Neural cell (in vitro differentiated cells): Measurements from ENCODE around the gene MRPL1. TPM values are rescaled to one million over a fixed set of nuclear protein-coding genes. Genes with fewer than 3 reads are reported as not detected.

Experiments used
- H2AFZ ChIP-seq: fragments of 200-600, 300-800 bp; sonication (generic), shearing (Covaris generic); 2 replicates; pipeline ENCODE4 v1.6.0; 2014; ENCODE audit warnings: low read depth, mild to moderate bottlenecking, antibody characterized with exemption, low read length, moderate library complexity
- H3F3A ChIP-seq: fragments of 200-600 bp; shearing (Covaris generic); 2 replicates; pipeline ENCODE4 v1.6.1; 2016; ENCODE audit warnings: mild to moderate bottlenecking, moderate library complexity, mixed read lengths, antibody characterized with exemption, low read length; ENCODE audit not compliant: insufficient read depth, poor library complexity, severe bottlenecking
- H3K27ac ChIP-seq: fragments of 200-600, 300-800 bp; sonication (generic), shearing (Covaris generic); 2 replicates; pipeline ENCODE4 v1.5.1; 2014; ENCODE audit warnings: mild to moderate bottlenecking, low read length, moderate library complexity
- H3K27me3 ChIP-seq: fragments of 300-800, 200-600 bp; sonication (generic), shearing (Covaris generic); 2 replicates; pipeline ENCODE4 v1.6.0; 2014; ENCODE audit warnings: mild to moderate bottlenecking, low read depth, low read length, moderate library complexity; ENCODE audit not compliant: insufficient read depth
- H3K36me3 ChIP-seq: fragments of 300-800, 200-600 bp; sonication (generic), shearing (Covaris generic); 2 replicates; pipeline ENCODE4 v1.5.1; 2014; ENCODE audit warnings: mild to moderate bottlenecking, antibody characterized with exemption, low read length, moderate library complexity; ENCODE audit not compliant: insufficient read depth
- H3K4me2 ChIP-seq: fragments of 300-800, 200-600 bp; sonication (generic), shearing (Covaris generic); 2 replicates; pipeline ENCODE4 v1.6.0; 2014; ENCODE audit warnings: mild to moderate bottlenecking, low read length
- H3K4me3 ChIP-seq: fragments of 300-800, 200-600 bp; sonication (generic), shearing (Covaris generic); 2 replicates; pipeline ENCODE4 v1.5.1; 2014; ENCODE audit warnings: mild to moderate bottlenecking, low read length, moderate library complexity
- H3K79me2 ChIP-seq: fragments of 200-600 bp; shearing (Covaris generic); replicated peaks from 2 replicates; pipeline ENCODE4 v1.6.0; 2014; ENCODE audit warnings: mild to moderate bottlenecking, low read length, moderate library complexity; ENCODE audit not compliant: insufficient read depth
- H3K9ac ChIP-seq: fragments of 300-800, 200-600 bp; sonication (generic), shearing (Covaris generic); 2 replicates; pipeline ENCODE4 v1.6.1; 2016; ENCODE audit warnings: mild to moderate bottlenecking, low read length, mixed read lengths
- H3K9me2 ChIP-seq: fragments of 200-600 bp; shearing (Covaris generic); 2 replicates; pipeline ENCODE4 v1.6.1; 2016; ENCODE audit warnings: mild to moderate bottlenecking, low read length, mixed read lengths; ENCODE audit not compliant: insufficient read depth
- H3K9me3 ChIP-seq: fragments of 200-600, 300-800 bp; sonication (generic), shearing (Covaris generic); 2 replicates; pipeline ENCODE4 v1.6.1; 2016; ENCODE audit warnings: mild to moderate bottlenecking, mixed run types, low read length, moderate library complexity, mixed read lengths
- H4K20me1 ChIP-seq: fragments of 200-600 bp; shearing (Covaris generic); 2 replicates; pipeline ENCODE4 v1.6.1; 2016; ENCODE audit warnings: mild to moderate bottlenecking, mixed run types; ENCODE audit not compliant: insufficient read depth
- EP300 ChIP-seq: fragments of 450-650 bp; conservative IDR thresholded peaks from 2 replicates; pipeline ENCODE4 v1.6.1; 2014; ENCODE audit warnings: antibody characterized with exemption, mild to moderate bottlenecking, moderate library complexity; ENCODE audit not compliant: poor library complexity, severe bottlenecking
- EZH2 ChIP-seq: fragments of 200-600, 300-800 bp; shearing (Covaris generic), sonication (generic); IDR thresholded peaks from 2 replicates; pipeline ENCODE4 v1.6.1; 2014; ENCODE audit warnings: antibody characterized with exemption, low read length, borderline replicate concordance, mild to moderate bottlenecking; ENCODE audit not compliant: insufficient read depth, poor library complexity, severe bottlenecking
- MXI1 ChIP-seq: fragments of 450-650 bp; conservative IDR thresholded peaks from 2 replicates; pipeline ENCODE4 v1.6.1; 2014; ENCODE audit warnings: antibody characterized with exemption, mild to moderate bottlenecking; ENCODE audit not compliant: poor library complexity, severe bottlenecking
- POLR2AphosphoS5 ChIP-seq: IDR thresholded peaks from 2 replicates; pipeline ENCODE4 v1.6.1; 2012
- RAD21 ChIP-seq: fragments of 450-650 bp; conservative IDR thresholded peaks from 2 replicates; pipeline ENCODE4 v1.6.1; 2014; ENCODE audit warnings: antibody characterized with exemption, mild to moderate bottlenecking, moderate library complexity
- SMC3 ChIP-seq: fragments of 450-650 bp; conservative IDR thresholded peaks from 2 replicates; pipeline ENCODE4 v1.6.1; 2014; ENCODE audit warnings: antibody characterized with exemption, mild to moderate bottlenecking, moderate library complexity; ENCODE audit not compliant: poor library complexity
- TAF1 ChIP-seq: IDR thresholded peaks from 2 replicates; pipeline ENCODE4 v1.6.1; 2012; ENCODE audit warnings: low read depth
- polyA plus RNA-seq: library from polyadenylated mRNA; depleted of rRNA; stranded (reverse); fragments of >200 nt; gene quantifications from 2 replicates; pipeline ENCODE4 v1.2.3, GENCODE V29; 2014
- TF ChIP-seq, protein P1 (sequence below): IDR thresholded peaks from 2 replicates; pipeline ENCODE4 v1.6.1; 2012; ENCODE audit warnings: borderline replicate concordance
- TF ChIP-seq, protein P2 (sequence below): fragments of 450-650 bp; IDR thresholded peaks from 2 replicates; pipeline ENCODE4 v1.5.1; 2014; ENCODE audit warnings: antibody characterized with exemption, mild to moderate bottlenecking, moderate library complexity; ENCODE audit not compliant: poor library complexity, severe bottlenecking

Gene MRPL1
- polyA plus RNA-seq, 1 donor from 2014 or later: 41.9 TPM

DNA sequence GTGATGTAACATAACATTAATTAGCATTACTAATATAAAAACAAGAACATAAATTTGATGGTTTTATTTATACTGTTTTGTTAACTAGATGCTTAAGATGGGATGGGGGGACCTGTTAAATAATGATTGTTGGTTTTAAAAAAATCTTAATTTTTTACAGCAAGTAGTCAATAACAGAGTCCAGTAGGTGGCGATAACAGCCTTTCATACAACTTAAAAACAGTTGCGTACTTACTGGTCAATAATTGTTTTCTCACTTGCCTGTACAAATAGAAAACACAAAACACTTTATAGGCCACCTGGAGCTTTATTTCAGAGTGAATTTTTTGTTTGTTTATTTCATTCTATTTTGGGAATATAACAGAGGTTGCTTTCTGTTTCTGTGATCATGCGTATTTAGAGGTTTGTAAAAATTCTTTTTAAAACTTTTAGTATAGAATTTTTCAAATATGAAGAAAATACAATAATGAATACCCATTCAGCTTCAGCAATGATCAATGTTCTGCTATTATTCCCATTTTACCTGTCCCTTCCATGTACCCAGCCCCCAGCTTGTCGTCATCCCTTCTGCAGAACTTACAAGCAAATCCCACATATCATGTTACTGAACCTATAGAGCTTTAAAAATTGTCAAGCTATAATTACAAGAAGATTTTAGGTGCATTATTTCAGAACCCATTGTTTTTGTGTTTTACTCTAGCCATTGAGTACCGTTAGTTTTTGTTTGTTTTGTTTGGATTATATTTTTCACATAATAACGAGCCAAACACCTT lies 97.1 kb downstream of the MRPL1 start:
- H3K4me2 ChIP-seq: no peak overlapping the region
- H3K9me3 ChIP-seq: no peaks in the 10 kb centered on the region

GRCh38 chr4:77960367-77960766 lies 97.7 kb downstream of the MRPL1 start:
- Histone ChIP-seq H3K9ac (no peak overlapping the region), H4K20me1 (no peaks in the 10 kb centered on the region), H3K9me3 (no peaks in the 10 kb centered on the region), H3K79me2 (no peaks in the 10 kb centered on the region), H3F3A (no peaks in the 10 kb centered on the region), H3K27me3 (no peaks in the 10 kb centered on the region), H3K36me3 (no peaks in the 10 kb centered on the region), H3K27ac (no peak overlapping the region), H2AFZ (no peak overlapping the region), H3K9me2 (no peaks in the 10 kb centered on the region), H3K4me2 (no peak overlapping the region), H3K4me3 (no peak overlapping the region)
- TF ChIP-seq, protein P1, sequence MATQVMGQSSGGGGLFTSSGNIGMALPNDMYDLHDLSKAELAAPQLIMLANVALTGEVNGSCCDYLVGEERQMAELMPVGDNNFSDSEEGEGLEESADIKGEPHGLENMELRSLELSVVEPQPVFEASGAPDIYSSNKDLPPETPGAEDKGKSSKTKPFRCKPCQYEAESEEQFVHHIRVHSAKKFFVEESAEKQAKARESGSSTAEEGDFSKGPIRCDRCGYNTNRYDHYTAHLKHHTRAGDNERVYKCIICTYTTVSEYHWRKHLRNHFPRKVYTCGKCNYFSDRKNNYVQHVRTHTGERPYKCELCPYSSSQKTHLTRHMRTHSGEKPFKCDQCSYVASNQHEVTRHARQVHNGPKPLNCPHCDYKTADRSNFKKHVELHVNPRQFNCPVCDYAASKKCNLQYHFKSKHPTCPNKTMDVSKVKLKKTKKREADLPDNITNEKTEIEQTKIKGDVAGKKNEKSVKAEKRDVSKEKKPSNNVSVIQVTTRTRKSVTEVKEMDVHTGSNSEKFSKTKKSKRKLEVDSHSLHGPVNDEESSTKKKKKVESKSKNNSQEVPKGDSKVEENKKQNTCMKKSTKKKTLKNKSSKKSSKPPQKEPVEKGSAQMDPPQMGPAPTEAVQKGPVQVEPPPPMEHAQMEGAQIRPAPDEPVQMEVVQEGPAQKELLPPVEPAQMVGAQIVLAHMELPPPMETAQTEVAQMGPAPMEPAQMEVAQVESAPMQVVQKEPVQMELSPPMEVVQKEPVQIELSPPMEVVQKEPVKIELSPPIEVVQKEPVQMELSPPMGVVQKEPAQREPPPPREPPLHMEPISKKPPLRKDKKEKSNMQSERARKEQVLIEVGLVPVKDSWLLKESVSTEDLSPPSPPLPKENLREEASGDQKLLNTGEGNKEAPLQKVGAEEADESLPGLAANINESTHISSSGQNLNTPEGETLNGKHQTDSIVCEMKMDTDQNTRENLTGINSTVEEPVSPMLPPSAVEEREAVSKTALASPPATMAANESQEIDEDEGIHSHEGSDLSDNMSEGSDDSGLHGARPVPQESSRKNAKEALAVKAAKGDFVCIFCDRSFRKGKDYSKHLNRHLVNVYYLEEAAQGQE: no peak
- no peak for TF ChIP-seq TAF1
- no peak for TF ChIP-seq EP300
- TF ChIP-seq, protein P2, sequence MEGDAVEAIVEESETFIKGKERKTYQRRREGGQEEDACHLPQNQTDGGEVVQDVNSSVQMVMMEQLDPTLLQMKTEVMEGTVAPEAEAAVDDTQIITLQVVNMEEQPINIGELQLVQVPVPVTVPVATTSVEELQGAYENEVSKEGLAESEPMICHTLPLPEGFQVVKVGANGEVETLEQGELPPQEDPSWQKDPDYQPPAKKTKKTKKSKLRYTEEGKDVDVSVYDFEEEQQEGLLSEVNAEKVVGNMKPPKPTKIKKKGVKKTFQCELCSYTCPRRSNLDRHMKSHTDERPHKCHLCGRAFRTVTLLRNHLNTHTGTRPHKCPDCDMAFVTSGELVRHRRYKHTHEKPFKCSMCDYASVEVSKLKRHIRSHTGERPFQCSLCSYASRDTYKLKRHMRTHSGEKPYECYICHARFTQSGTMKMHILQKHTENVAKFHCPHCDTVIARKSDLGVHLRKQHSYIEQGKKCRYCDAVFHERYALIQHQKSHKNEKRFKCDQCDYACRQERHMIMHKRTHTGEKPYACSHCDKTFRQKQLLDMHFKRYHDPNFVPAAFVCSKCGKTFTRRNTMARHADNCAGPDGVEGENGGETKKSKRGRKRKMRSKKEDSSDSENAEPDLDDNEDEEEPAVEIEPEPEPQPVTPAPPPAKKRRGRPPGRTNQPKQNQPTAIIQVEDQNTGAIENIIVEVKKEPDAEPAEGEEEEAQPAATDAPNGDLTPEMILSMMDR: no peak
- no peak for TF ChIP-seq SMC3
- no peak for TF ChIP-seq POLR2AphosphoS5
- no peak for TF ChIP-seq EZH2
- no peak for TF ChIP-seq RAD21
- no peak for TF ChIP-seq MXI1

More for the DNA sequence above, 97.1 kb downstream of the MRPL1 start:
- H3K36me3 ChIP-seq: no peaks in the 10 kb centered on the region
- H3F3A ChIP-seq: no peaks in the 10 kb centered on the region
- no peak overlapping the region for H3K4me3 ChIP-seq
- no peak overlapping the region for H3K9ac ChIP-seq
- H3K27ac ChIP-seq: no peak overlapping the region
- no peaks in the 10 kb centered on the region for H4K20me1 ChIP-seq
- TF ChIP-seq POLR2AphosphoS5 (no peak), EZH2 (no peak), SMC3 (peak; percentile 90), TAF1 (no peak), EP300 (no peak), RAD21 (peak; percentile 89)
- TF ChIP-seq, protein P2: peak; percentile 82
- H3K27me3 ChIP-seq: no peaks in the 10 kb centered on the region
- H3K79me2 ChIP-seq: no peaks in the 10 kb centered on the region
- H2AFZ ChIP-seq: no peak overlapping the region
- no peaks in the 10 kb centered on the region for H3K9me2 ChIP-seq
